ENCODE results near the gene ALOXE3. TPM values are rescaled to one million over a fixed set of nuclear protein-coding genes. Genes with fewer than 3 reads are reported as not detected.

ALOXE3 gene
- total and polyA plus RNA-seq, 2 of the 8 experiments (the other 6 are each of a cell fraction or from before 2014, with no cell fraction given) = 0.26 TPM; not detected in 1

DNA sequence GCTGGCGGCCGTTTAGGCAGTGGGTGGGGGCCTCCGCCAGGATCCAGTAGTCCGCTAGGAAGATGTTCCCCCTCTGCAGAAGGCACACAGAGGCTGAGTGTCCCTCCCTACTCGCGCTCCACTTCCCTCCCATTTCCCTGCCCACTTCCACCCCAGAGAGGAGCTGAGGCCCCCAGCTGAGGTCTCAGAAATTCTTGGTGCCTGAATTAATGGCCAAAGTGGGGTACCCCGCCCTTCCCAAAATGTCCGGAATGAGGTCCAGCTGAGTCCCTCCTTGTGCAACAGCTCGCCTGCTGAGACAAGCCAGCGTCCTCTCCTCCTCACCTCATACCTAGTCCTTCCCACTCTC lies 7.9 kb downstream of the ALOXE3 start:
- Histone ChIP-seq H3K23ac (ENCODE audit: insufficient read length) (no peak overlapping the region), H3K27ac (ENCODE audit: low read depth, low read length) (no peak overlapping the region), H3K36me3 (ENCODE audit: control insufficient read depth in 2 of 4, insufficient read depth in 4 of 4, low read length in 3 of 4) (no peaks in the 10 kb centered on the region), H3K56ac (replicated peaks; ENCODE audit: insufficient read length, low read depth, low read length) (no peak overlapping the region), H4K5ac (ENCODE audit: insufficient read length, low read depth, low read length) (no peak overlapping the region), H3K4me1 (replicated peaks in 1 of 4; ENCODE audit: control insufficient read depth in 3 of 4, insufficient read depth in 4 of 4, low read length in 3 of 4) (peaks cover 0 to 13% (median 3%) of the 10 kb centered on the region in 4 experiments; a peak in 5 of 7 replicates), H2BK120ac (replicated peaks; ENCODE audit: low read depth, low read length) (no peak overlapping the region), H3K9me3 (ENCODE audit: insufficient read depth in 2 of 2, low read depth in 1 of 2, low read length in 1 of 2) (no peaks in the 10 kb centered on the region), H3K9ac (replicated peaks in 1 of 4; ENCODE audit: extremely low read depth in 1 of 4, low read depth in 3 of 4, low read length in 3 of 4) (no peak overlapping the region), H3K4ac (replicated peaks; ENCODE audit: insufficient read length, low read depth, low read length) (no peak overlapping the region), H4K8ac (ENCODE audit: extremely low read depth, insufficient read depth, low read length) (0 out of 2 replicates have a peak overlapping the region, but pooled peaks have one; percentile 22), H3K23me2 (ENCODE audit: low read depth, low read length) (peaks cover 5% of the 10 kb centered on the region; the same call in 1 of the 2 replicates), H2BK20ac (ENCODE audit: low read length) (no peak overlapping the region), H4K20me1 (replicated peaks in 1 of 2; ENCODE audit: control insufficient read depth in 1 of 2, insufficient read depth in 2 of 2, low read length in 2 of 2) (peaks cover 0 to 3% of the 10 kb centered on the region in 2 experiments), H2BK5ac (ENCODE audit: low read depth, low read length) (no peak overlapping the region), H3K18ac (ENCODE audit: extremely low read depth, low read length) (no peak overlapping the region), H2AFZ (ENCODE audit: low read length) (no peak overlapping the region), H3K4me2 (ENCODE audit: insufficient read depth in 1 of 2, low read depth in 2 of 2, low read length in 2 of 2) (peak overlapping the region; percentile 70 to 95), H3K79me2 (ENCODE audit: control insufficient read depth in 1 of 2, insufficient read depth in 2 of 2, low read length in 2 of 2) (no peaks in the 10 kb centered on the region), H3K14ac (ENCODE audit: insufficient read length) (no peak overlapping the region), H3K4me3 (ENCODE audit: extremely low read depth in 1 of 4, insufficient read depth in 2 of 4, low read depth in 3 of 4, low read length in 4 of 4) (peak overlapping the region in 3 of 4 experiments; percentile 67 to 69 (median 67); a peak in 4 of 8 replicates), H3K27me3 (replicated peaks in 1 of 4; ENCODE audit: control insufficient read depth in 3 of 4, extremely low read depth in 1 of 4, insufficient read depth in 3 of 4, low read length in 3 of 4) (peaks cover 3 to 52% (median 38%) of the 10 kb centered on the region in 4 experiments), H3K79me1 (ENCODE audit: low read depth, low read length) (no peaks in the 10 kb centered on the region), H2AK5ac (ENCODE audit: low read depth, low read length) (no peak overlapping the region), H2BK12ac (ENCODE audit: low read depth, low read length) (no peak overlapping the region), H2BK15ac (ENCODE audit: low read length) (no peak overlapping the region), H4K91ac (replicated peaks; ENCODE audit: insufficient read length, low read length) (no peak overlapping the region)
- CTCF ChIA-PET (ENCODE audit: partially characterized antibody) = interaction anchor here (0.5 to 23.3 kb wide), 19 partner anchors 8 to 326 kb away, joined by 3 to 501 read pairs (median 4); partner anchors contain the start of genes ALOX12B and ALOXE3
- POLR2A ChIA-PET (ENCODE audit: partially characterized antibody) = interaction anchor here (0.6 to 3.0 kb wide), 11 partner anchors 20 to 422 kb away, joined by 3 to 13 read pairs (median 3); partner anchors contain the start of gene WRAP53
- DNase-seq (ENCODE audit: low read depth in 1 of 2, low spot score in 2 of 2) = no peak
- FAIRE-seq = no peak
- 31% methylated on average over 10 of the region's 10 CpGs; no CpG with 5 or more reads in 1 of the 2 experiments for WGBS, 2 experiments (ENCODE audit: extremely low coverage in 1 of 2, insufficient coverage in 1 of 2, insufficient read length in 1 of 2, insufficient replicate concordance in 2 of 2, low coverage in 1 of 2, low lambda C conversion rate in 2 of 2, missing lambda C conversion rate in 1 of 2)
- TF ChIP-seq EP300 (IDR thresholded peaks at IDR 0.05; ENCODE audit: borderline replicate concordance in 1 of 2, low read depth in 2 of 2, low read length in 2 of 2) = no peak
- TF ChIP-seq BCL11A (IDR thresholded peaks at IDR 0.05; ENCODE audit: low read depth in 2 of 2, low read length in 2 of 2) = no peak
- TF ChIP-seq CHD1 (IDR thresholded peaks at IDR 0.05; ENCODE audit: low read depth, low read length) = no peak
- TF ChIP-seq RXRA (IDR thresholded peaks at IDR 0.05; ENCODE audit: insufficient read depth, low read depth, low read length) = no peak
- TF ChIP-seq CHD2 (IDR thresholded peaks at IDR 0.05; ENCODE audit: low read length) = no peak
- no peak for TF ChIP-seq BRCA1 (IDR thresholded peaks at IDR 0.05; ENCODE audit: low read depth, low read length)
- TF ChIP-seq ZNF274 (IDR thresholded peaks at IDR 0.05; ENCODE audit: borderline replicate concordance, extremely low read depth, low read length) = no peak
- TF ChIP-seq SP4 (IDR thresholded peaks at IDR 0.05; ENCODE audit: low read length) = no peak
- TF ChIP-seq SUZ12 (IDR thresholded peaks at IDR 0.05; ENCODE audit: low read length) = no peak
- TF ChIP-seq TBP (IDR thresholded peaks at IDR 0.05; ENCODE audit: low read depth, low read length) = no peak
- no peak for TF ChIP-seq FOSL1 (IDR thresholded peaks at IDR 0.05; ENCODE audit: insufficient read depth, low read depth, low read length)
- no peak for TF ChIP-seq RFX5 (IDR thresholded peaks at IDR 0.05; ENCODE audit: borderline replicate concordance, low read depth, low read length)
- TF ChIP-seq TCF12 (IDR thresholded peaks at IDR 0.05; ENCODE audit: low read depth, low read length) = no peak
- no peak for TF ChIP-seq KDM1A (IDR thresholded peaks at IDR 0.05; ENCODE audit: borderline replicate concordance, low read length)
- TF ChIP-seq HDAC6 (IDR thresholded peaks at IDR 0.05; ENCODE audit: low read depth, low read length) = no peak

All from H1 (cell line).